DND-41 (cell line): ENCODE data around the gene KIFC3.

ENCODE experiments used
- ATAC-seq: fragments of 200-7000 bp; cut with Tn5 transposase; 3 replicates; pipeline ENCODE4 v1.9.1; 2021; ENCODE audit warnings: low read depth; ENCODE audit not compliant: insufficient read depth
- DNase-seq: peaks from one replicate; pipeline ENCODE4 v3.0.0-alpha.2; 2020
- H2AFZ ChIP-seq: 2 replicates; pipeline ENCODE4 v1.6.0; 2012; ENCODE audit warnings: low read depth, low read length
- H3K27ac ChIP-seq: 2 replicates; pipeline ENCODE4 v1.5.1; 2012; ENCODE audit warnings: low read length, inconsistent platforms
- H3K27me3 ChIP-seq: fragments of 200-600 bp; sonication (generic); 2 replicates; pipeline ENCODE4 v1.6.0; 2012; ENCODE audit warnings: low read length, mild to moderate bottlenecking, inconsistent platforms; ENCODE audit not compliant: insufficient read depth, poor library complexity
- H3K36me3 ChIP-seq: 2 replicates; pipeline ENCODE4 v1.5.1; 2012; ENCODE audit warnings: low read length, inconsistent platforms; ENCODE audit not compliant: insufficient read depth
- H3K4me1 ChIP-seq: 2 replicates; pipeline ENCODE4 v1.5.1; 2012; ENCODE audit warnings: mild to moderate bottlenecking, low read length; ENCODE audit not compliant: insufficient read depth
- H3K4me2 ChIP-seq: 2 replicates; pipeline ENCODE4 v1.6.0; 2012; ENCODE audit warnings: mild to moderate bottlenecking, moderate library complexity, low read length, inconsistent platforms; ENCODE audit not compliant: insufficient read depth
- H3K4me3 ChIP-seq, 2 experiments: fragments of 200-600 bp in 1 of 2; shearing (Covaris generic) in 1 of 2; 2 replicates each; pipeline ENCODE4 v1.5.1; 2012 to 2016; ENCODE audit warnings: inconsistent platforms in 2 of 2, low read length in 2 of 2, mild to moderate bottlenecking in 2 of 2, low read depth in 1 of 2, moderate library complexity in 1 of 2
- H3K79me2 ChIP-seq: 2 replicates; pipeline ENCODE4 v1.6.0; 2012; ENCODE audit warnings: low read length, inconsistent platforms; ENCODE audit not compliant: insufficient read depth
- H3K9ac ChIP-seq: 2 replicates; pipeline ENCODE4 v1.6.0; 2012; ENCODE audit warnings: low read depth, mild to moderate bottlenecking, inconsistent platforms, low read length, moderate library complexity
- H3K9me3 ChIP-seq: 2 replicates; pipeline ENCODE4 v1.5.1; 2012; ENCODE audit warnings: low read length, moderate library complexity, mild to moderate bottlenecking, inconsistent platforms; ENCODE audit not compliant: insufficient read depth, severe bottlenecking
- H4K20me1 ChIP-seq: 2 replicates; pipeline ENCODE4 v1.6.0; 2012; ENCODE audit warnings: low read length; ENCODE audit not compliant: insufficient read depth
- EZH2 ChIP-seq: IDR thresholded peaks from 3 replicates; pipeline ENCODE4 v1.6.1; 2012; ENCODE audit warnings: borderline replicate concordance, low read depth, mild to moderate bottlenecking, moderate library complexity, low read length, inconsistent platforms; ENCODE audit not compliant: severe bottlenecking
- TF ChIP-seq, protein P1 (sequence below): IDR thresholded peaks from 2 replicates; pipeline ENCODE4 v1.5.1; 2012; ENCODE audit warnings: borderline replicate concordance, low read length, moderate library complexity, mild to moderate bottlenecking; ENCODE audit not compliant: poor library complexity, severe bottlenecking; ENCODE audit errors: extremely low read depth

The KIFC3 gene

DNA sequence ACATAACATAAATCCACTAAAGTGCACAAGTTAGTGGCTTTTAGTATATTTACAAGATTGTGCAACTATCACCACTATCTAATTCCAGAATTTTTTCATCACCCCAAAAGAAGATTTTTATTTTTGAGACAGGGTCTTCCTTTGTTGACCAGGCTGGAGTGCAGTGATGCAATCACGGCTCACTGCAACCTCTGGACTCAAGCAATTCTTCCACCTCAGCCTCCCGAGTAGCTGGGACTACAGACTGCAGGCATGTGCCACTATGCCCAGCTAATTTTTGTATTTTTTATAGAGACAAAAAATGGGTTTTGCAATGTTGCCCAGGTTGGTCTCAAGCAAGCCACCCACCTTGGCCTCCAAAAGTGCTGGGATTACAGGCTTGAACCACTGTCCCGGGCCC, 92.6 kb downstream of the KIFC3 start:
- ATAC-seq: no peak
- no peak for DNase-seq
- no peaks in the 10 kb centered on the region for H3K9me3 ChIP-seq
- no peak overlapping the region for H3K27ac ChIP-seq
- no peaks in the 10 kb centered on the region for H4K20me1 ChIP-seq
- H3K27me3 ChIP-seq: peaks cover 12% of the 10 kb centered on the region
- H3K4me3 ChIP-seq: no peak overlapping the region
- no peaks in the 10 kb centered on the region for H3K4me1 ChIP-seq
- H3K36me3 ChIP-seq: no peaks in the 10 kb centered on the region
- H3K79me2 ChIP-seq: no peaks in the 10 kb centered on the region
- H3K4me2 ChIP-seq: no peak overlapping the region
- no peak overlapping the region for H2AFZ ChIP-seq
- no peak overlapping the region for H3K9ac ChIP-seq
- TF ChIP-seq, protein P1, sequence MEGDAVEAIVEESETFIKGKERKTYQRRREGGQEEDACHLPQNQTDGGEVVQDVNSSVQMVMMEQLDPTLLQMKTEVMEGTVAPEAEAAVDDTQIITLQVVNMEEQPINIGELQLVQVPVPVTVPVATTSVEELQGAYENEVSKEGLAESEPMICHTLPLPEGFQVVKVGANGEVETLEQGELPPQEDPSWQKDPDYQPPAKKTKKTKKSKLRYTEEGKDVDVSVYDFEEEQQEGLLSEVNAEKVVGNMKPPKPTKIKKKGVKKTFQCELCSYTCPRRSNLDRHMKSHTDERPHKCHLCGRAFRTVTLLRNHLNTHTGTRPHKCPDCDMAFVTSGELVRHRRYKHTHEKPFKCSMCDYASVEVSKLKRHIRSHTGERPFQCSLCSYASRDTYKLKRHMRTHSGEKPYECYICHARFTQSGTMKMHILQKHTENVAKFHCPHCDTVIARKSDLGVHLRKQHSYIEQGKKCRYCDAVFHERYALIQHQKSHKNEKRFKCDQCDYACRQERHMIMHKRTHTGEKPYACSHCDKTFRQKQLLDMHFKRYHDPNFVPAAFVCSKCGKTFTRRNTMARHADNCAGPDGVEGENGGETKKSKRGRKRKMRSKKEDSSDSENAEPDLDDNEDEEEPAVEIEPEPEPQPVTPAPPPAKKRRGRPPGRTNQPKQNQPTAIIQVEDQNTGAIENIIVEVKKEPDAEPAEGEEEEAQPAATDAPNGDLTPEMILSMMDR: no peak
- no peak for TF ChIP-seq EZH2
